OCI-M1 (cell line): ENCODE measurements around the gene ZNF391.
"Not testable (repeated sequence)": the region's sequence is repeated elsewhere in the genome, so short reads cannot be mapped to it uniquely, and the experiment has no call there.

Experiments used
- DNase-seq: peaks from one replicate; lab custom pipeline; 2025; lab: John Stamatoyannopoulos, UW

The ZNF391 gene

DNA sequence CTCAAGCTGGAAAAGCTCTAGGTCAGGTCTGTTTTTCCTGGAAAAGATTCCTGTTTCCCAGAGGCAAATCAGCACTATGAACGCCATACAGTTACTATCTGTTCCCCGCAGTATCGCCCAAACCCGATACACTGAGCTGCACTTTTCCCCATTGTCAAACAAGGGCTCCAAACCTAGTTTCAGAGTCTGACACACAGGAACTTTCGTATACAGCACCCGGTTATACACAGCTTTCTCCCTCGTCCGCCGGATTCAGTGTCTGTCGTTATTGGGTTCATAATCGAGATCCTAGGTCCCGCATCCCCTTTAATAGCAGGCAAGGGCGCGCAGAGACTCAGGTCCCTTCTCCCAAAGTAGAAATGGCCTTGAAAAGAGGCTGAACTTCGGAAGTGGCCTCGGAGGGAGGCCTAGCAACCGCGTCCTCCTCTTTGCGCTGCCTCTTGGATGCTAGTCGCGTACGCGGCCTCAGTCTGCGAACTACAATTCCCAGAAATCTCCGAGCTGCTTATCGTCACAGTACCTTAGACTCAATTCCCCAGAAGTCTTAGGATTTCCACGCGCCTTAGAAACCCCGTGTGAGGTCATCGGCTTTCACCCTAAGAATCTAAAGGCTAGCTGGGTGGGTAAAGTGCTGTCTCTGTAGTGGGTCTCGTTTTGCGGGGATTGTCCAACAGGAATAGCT is 34.2 kb downstream of the ZNF391 start:
- no peak for DNase-seq

- DNase-seq: not testable (repeated sequence)
Measured at GRCh38 chr6:27424851-27425250, 36.3 kb downstream of the ZNF391 start.

DNA sequence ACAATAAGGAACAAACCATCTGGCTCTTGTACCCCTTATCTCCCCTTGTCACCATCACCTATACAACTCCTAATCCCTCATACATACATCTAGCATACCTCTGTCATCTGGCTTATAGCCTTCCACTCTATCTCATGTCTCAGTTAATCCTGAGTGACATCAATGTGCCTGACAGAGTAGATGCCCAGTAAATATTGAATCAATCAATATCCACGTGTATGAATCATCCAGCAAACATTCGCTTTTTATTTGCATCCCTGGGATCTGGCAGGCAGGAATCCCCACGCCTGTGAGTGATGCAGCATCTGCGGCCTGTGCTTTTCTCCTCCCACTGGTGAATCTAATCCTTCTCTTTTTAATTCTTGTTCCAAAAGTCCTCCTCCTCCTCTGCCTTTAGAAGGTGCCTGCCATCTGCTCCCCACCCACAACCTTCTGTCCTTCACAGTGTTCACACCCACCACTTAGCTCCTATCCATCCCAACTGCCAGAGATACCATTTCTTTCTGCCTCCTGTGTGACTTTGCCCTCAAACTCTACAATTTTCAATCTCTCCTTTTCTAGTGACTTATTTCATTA is 37.6 kb downstream of the ZNF391 start:
- no peak for DNase-seq

GRCh38 chr6:27428502-27428901 is 39.9 kb downstream of the ZNF391 start:
- DNase-seq: no peak

- DNase-seq: peak; percentile 6
Measured at GRCh38 chr6:27428966-27429365, 40.4 kb downstream of the ZNF391 start.

DNA sequence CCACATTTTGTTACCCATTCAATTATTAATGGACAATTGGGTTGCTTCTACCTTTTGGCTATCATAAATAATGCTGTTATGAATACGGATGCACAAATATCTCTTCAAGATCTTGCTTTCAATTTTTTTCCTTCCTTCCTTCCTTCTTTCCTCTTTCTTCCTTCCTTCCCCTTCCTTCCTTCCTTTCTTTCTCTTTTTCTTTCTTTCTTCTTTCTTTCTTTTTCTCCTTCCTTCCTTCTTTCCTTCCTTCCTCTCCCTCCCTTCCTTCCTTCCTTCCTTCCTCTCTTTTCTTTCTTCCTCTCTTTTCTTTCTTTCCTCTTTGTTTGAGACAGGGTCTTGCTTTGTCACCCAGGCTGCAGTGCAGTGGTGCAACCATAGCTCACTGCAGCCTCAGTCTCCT is 45.2 kb downstream of the ZNF391 start:
- DNase-seq: no peak

- DNase-seq: no peak
Measured at GRCh38 chr6:27439371-27439770, 50.8 kb downstream of the ZNF391 start.

GRCh38 chr6:27441001-27441400 is 52.4 kb downstream of the ZNF391 start:
- DNase-seq: no peak

- DNase-seq: no peak
Measured at GRCh38 chr6:27442932-27443331, 54.4 kb downstream of the ZNF391 start.

DNA sequence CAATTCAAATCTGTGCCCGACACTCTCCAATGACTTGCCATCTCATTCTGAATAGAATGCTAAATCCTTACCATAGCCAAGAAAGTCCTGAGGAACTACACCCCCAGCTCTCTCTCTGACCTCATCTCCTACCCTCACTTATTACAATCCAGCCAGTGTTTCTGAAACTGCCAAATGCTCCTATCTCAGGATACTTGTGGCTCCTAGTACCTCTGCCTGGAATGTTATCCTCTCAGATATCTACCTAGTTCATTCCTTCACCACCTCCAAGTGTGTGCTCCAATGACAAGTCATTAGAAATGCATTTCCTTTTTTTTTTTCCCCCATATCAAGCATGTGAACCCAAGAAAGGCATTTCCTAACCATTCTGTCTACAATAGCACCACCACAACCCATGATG is 59.9 kb downstream of the ZNF391 start:
- no peak for DNase-seq

- DNase-seq: no peak
Measured at GRCh38 chr6:27451660-27452390, 63.3 kb downstream of the ZNF391 start.

- DNase-seq: peak; percentile 57
Measured at GRCh38 chr6:27452496-27452897, 63.9 kb downstream of the ZNF391 start.
